Osteocyte (in vitro differentiated cells): ENCODE data around the gene MANBA. TPM values are rescaled to one million over a fixed set of nuclear protein-coding genes. Genes with fewer than 3 reads are reported as not detected.

Experiments
- DNase-seq: peaks from one replicate; pipeline ENCODE4 v3.0.0; 2021; ENCODE audit warnings: mixed read lengths; ENCODE audit not compliant: unreplicated experiment; ENCODE audit errors: extremely low spot score
- H3K27ac Mint-ChIP-seq: one replicate; pipeline ENCODE4 v1.8.0; 2021; ENCODE audit warnings: mild to moderate bottlenecking, mixed read lengths; ENCODE audit not compliant: unreplicated experiment
- H3K27me3 Mint-ChIP-seq: one replicate; pipeline ENCODE4 v1.8.0; 2021; ENCODE audit warnings: mixed read lengths; ENCODE audit not compliant: unreplicated experiment
- H3K36me3 Mint-ChIP-seq: one replicate; pipeline ENCODE4 v1.8.0; 2021; ENCODE audit warnings: mixed read lengths; ENCODE audit not compliant: unreplicated experiment
- H3K4me1 Mint-ChIP-seq: one replicate; pipeline ENCODE4 v1.8.0; 2021; ENCODE audit warnings: mixed read lengths; ENCODE audit not compliant: unreplicated experiment
- H3K4me3 Mint-ChIP-seq: one replicate; pipeline ENCODE4 v1.8.0; 2021; ENCODE audit warnings: mild to moderate bottlenecking, moderate library complexity, mixed read lengths; ENCODE audit not compliant: unreplicated experiment
- H3K9me3 Mint-ChIP-seq: one replicate; pipeline ENCODE4 v1.8.0; 2021; ENCODE audit warnings: mixed read lengths; ENCODE audit not compliant: unreplicated experiment
- CTCF ChIP-seq: fragments of 200-600 bp; sonication (generic); IDR thresholded peaks from 2 replicates; pipeline ENCODE4 v1.5.0; 2021; ENCODE audit warnings: antibody characterized with exemption, mild to moderate bottlenecking, moderate library complexity
- total RNA-seq: library from RNA; stranded (reverse); gene quantifications from 2 replicates; pipeline ENCODE4 v1.2.1, GENCODE V29; 2021

Gene MANBA
- total RNA-seq, 1 donor from 2014 or later = 26.1 TPM

- Mint-ChIP-seq H3K9me3 (no peaks in the 10 kb centered on the region), H3K36me3 (peaks cover 3% of the 10 kb centered on the region), H3K27me3 (no peaks in the 10 kb centered on the region), H3K27ac (no peak overlapping the region), H3K4me3 (no peak overlapping the region), H3K4me1 (no peaks in the 10 kb centered on the region)
- no peak for DNase-seq
- no peak for TF ChIP-seq CTCF
Measured at GRCh38 chr4:102687373-102687981, 73.3 kb downstream of the MANBA start.

- Mint-ChIP-seq H3K27ac (no peak overlapping the region), H3K36me3 (peaks cover 6% of the 10 kb centered on the region), H3K4me3 (no peak overlapping the region), H3K27me3 (no peaks in the 10 kb centered on the region), H3K9me3 (no peaks in the 10 kb centered on the region), H3K4me1 (no peaks in the 10 kb centered on the region)
- no peak for DNase-seq
- no peak for TF ChIP-seq CTCF
Measured at GRCh38 chr4:102685768-102686167, 75.0 kb downstream of the MANBA start.

GRCh38 chr4:102684610-102685052 lies 76.1 kb downstream of the MANBA start:
- Mint-ChIP-seq H3K27me3 (no peaks in the 10 kb centered on the region), H3K36me3 (peaks cover 13% of the 10 kb centered on the region), H3K4me1 (no peaks in the 10 kb centered on the region), H3K4me3 (no peak overlapping the region), H3K9me3 (no peaks in the 10 kb centered on the region), H3K27ac (no peak overlapping the region)
- no peak for DNase-seq
- no peak for TF ChIP-seq CTCF

- Mint-ChIP-seq H3K27ac (no peak overlapping the region), H3K4me1 (no peaks in the 10 kb centered on the region)
Measured at GRCh38 chr4:102683881-102684609, 76.7 kb downstream of the MANBA start.

More at GRCh38 chr4:102683881-102684609, 76.7 kb downstream of the MANBA start:
- DNase-seq = no peak
- TF ChIP-seq CTCF = no peak
- Mint-ChIP-seq H3K9me3 (no peaks in the 10 kb centered on the region), H3K27me3 (no peaks in the 10 kb centered on the region), H3K4me3 (no peak overlapping the region), H3K36me3 (peaks cover 15% of the 10 kb centered on the region)
